ENCODE results near the gene ADGRG6. TPM values are rescaled to one million over a fixed set of nuclear protein-coding genes. Genes with fewer than 3 reads are reported as not detected.

The ADGRG6 gene
- total RNA-seq, 1 experiment from 2014 or later = 98.7 TPM

- no peaks in the 10 kb centered on the region for H3K27me3 ChIP-seq (replicated peaks; ENCODE audit: control insufficient read depth, insufficient read depth, low read length)
- Mint-ChIP-seq H3K36me3 (ENCODE audit: insufficient read depth, unreplicated experiment) (peaks cover 8% of the 10 kb centered on the region), H3K4me1 (ENCODE audit: low read depth, unreplicated experiment) (peaks cover 16% of the 10 kb centered on the region), H3K27ac (ENCODE audit: unreplicated experiment) (no peak overlapping the region), H3K27me3 (ENCODE audit: insufficient read depth, unreplicated experiment) (no peaks in the 10 kb centered on the region), H3K9me3 (ENCODE audit: unreplicated experiment) (no peaks in the 10 kb centered on the region), H3K4me3 (ENCODE audit: unreplicated experiment) (no peak overlapping the region)
- CTCF ChIA-PET = no interaction called here
- H3K36me3 ChIP-seq (ENCODE audit: control insufficient read depth, insufficient read depth, low read length) = no peaks in the 10 kb centered on the region
- TF ChIP-seq CTCF (IDR thresholded peaks at IDR 0.05; ENCODE audit: insufficient read depth in 1 of 2, low read depth in 1 of 2, low read length in 1 of 2, severe bottlenecking in 1 of 2, unreplicated experiment in 1 of 2) = no peak
- peaks cover 15% of the 10 kb centered on the region for H3K4me1 ChIP-seq
- POLR2A ChIA-PET = no interaction called here
- no TSS peak for BruUV-seq (replicated peaks)
- intact Hi-C loops (cut with micrococcal nuclease; ENCODE audit: unreplicated experiment) = no loop called here
- peaks cover 3% of the 10 kb centered on the region; the same call in 1 of the 2 replicates for H3K9me3 ChIP-seq
- H3K4me3 ChIP-seq (ENCODE audit: low read depth, low read length) = no peak overlapping the region
- no peak for DNase-seq
Measured at GRCh38 chr6:142262231-142262630, 39.6 kb upstream of the ADGRG6 start.

- Histone ChIP-seq H3K36me3 (ENCODE audit: control insufficient read depth, insufficient read depth, low read length) (no peaks in the 10 kb centered on the region), H3K27me3 (replicated peaks; ENCODE audit: control insufficient read depth, insufficient read depth, low read length) (no peaks in the 10 kb centered on the region), H3K4me1 (no peaks in the 10 kb centered on the region), H3K9me3 (no peaks in the 10 kb centered on the region), H3K4me3 (ENCODE audit: low read depth, low read length) (no peak overlapping the region)
- no peak overlapping the region for H3K27ac Mint-ChIP-seq (ENCODE audit: unreplicated experiment)
- no peaks in the 10 kb centered on the region for H3K27me3 Mint-ChIP-seq (ENCODE audit: insufficient read depth, unreplicated experiment)
- no TSS peak for BruUV-seq (replicated peaks)
- ChIA-PET CTCF (no interaction called here), POLR2A (no interaction called here)
- no peaks in the 10 kb centered on the region for H3K36me3 Mint-ChIP-seq (ENCODE audit: insufficient read depth, unreplicated experiment)
- no peaks in the 10 kb centered on the region for H3K9me3 Mint-ChIP-seq (ENCODE audit: unreplicated experiment)
- no peak for DNase-seq
- H3K4me3 Mint-ChIP-seq (ENCODE audit: unreplicated experiment) = no peak overlapping the region
- intact Hi-C loops (cut with micrococcal nuclease; ENCODE audit: unreplicated experiment) = no loop called here
- H3K4me1 Mint-ChIP-seq (ENCODE audit: low read depth, unreplicated experiment) = peaks cover 10% of the 10 kb centered on the region
- TF ChIP-seq CTCF (IDR thresholded peaks at IDR 0.05; ENCODE audit: insufficient read depth in 1 of 2, low read depth in 1 of 2, low read length in 1 of 2, severe bottlenecking in 1 of 2, unreplicated experiment in 1 of 2) = no peak
Measured at GRCh38 chr6:142265476-142265875, 36.3 kb upstream of the ADGRG6 start.

DNA sequence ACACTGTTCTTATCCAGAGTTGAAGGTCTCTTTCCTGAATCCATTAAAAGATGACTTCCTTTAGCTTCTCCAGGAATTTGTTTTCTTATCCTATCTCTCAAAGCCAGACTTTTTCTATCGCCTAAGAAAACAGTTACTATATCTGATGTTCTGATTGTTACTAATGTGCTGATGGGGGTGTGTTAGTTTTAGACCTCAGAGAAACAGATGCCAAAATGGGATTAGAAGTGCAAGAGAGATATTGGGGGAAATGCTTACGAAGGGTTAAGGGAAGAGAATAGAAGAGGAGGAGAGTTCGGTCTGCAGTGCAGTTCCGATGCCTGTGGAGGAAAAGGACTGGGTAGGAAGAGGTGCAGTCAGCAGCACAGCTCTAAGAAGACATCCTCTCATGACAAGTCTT lies 35.7 kb upstream of the ADGRG6 start:
- no TSS peak for BruUV-seq (replicated peaks)
- no peak overlapping the region for H3K27ac Mint-ChIP-seq (ENCODE audit: unreplicated experiment)
- ChIA-PET CTCF (no interaction called here), POLR2A (no interaction called here)
- no peak for TF ChIP-seq CTCF (IDR thresholded peaks at IDR 0.05; ENCODE audit: insufficient read depth in 1 of 2, low read depth in 1 of 2, low read length in 1 of 2, severe bottlenecking in 1 of 2, unreplicated experiment in 1 of 2)
- Histone ChIP-seq H3K4me3 (ENCODE audit: low read depth, low read length) (no peak overlapping the region), H3K36me3 (ENCODE audit: control insufficient read depth, insufficient read depth, low read length) (no peaks in the 10 kb centered on the region), H3K4me1 (no peaks in the 10 kb centered on the region), H3K9me3 (no peaks in the 10 kb centered on the region), H3K27me3 (replicated peaks; ENCODE audit: control insufficient read depth, insufficient read depth, low read length) (no peaks in the 10 kb centered on the region)
- H3K4me1 Mint-ChIP-seq (ENCODE audit: low read depth, unreplicated experiment) = peaks cover 10% of the 10 kb centered on the region
- H3K9me3 Mint-ChIP-seq (ENCODE audit: unreplicated experiment) = no peaks in the 10 kb centered on the region
- no peak overlapping the region for H3K4me3 Mint-ChIP-seq (ENCODE audit: unreplicated experiment)
- intact Hi-C loops (cut with micrococcal nuclease; ENCODE audit: unreplicated experiment) = no loop called here
- H3K27me3 Mint-ChIP-seq (ENCODE audit: insufficient read depth, unreplicated experiment) = no peaks in the 10 kb centered on the region
- no peaks in the 10 kb centered on the region for H3K36me3 Mint-ChIP-seq (ENCODE audit: insufficient read depth, unreplicated experiment)
- DNase-seq = no peak

Measured in Caco-2 (cell line).